IPS DF 19.7 (cell line): ENCODE data around the gene PCDH9.
"Not testable (repeated sequence)": the region's sequence is repeated elsewhere in the genome, so short reads cannot be mapped to it uniquely, and the experiment has no call there.

Experiments used
- DNase-seq: peaks from one replicate; pipeline ENCODE4 v3.0.0-alpha.2; 2013; ENCODE audit warnings: low read depth, low spot score

The PCDH9 gene

DNA sequence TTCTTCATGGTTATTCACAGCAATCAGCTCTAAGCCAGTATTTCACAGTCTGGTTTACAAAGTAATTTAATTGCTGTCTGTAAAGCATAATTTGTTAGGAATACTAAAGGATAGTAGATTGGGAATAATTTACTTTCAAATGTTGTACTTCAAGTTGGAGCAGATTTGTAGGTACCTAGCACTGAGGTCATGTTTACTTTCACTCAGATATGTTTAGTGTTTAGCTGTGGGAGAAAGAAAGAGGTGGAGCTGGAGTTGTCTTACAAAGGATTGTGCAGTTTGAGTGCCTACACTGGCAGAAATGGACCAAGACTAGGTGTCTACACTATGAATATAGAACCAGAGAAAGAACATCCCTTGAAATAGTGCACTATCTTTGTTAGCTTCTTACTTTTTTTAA lies 464.6 kb downstream of the PCDH9 start:
- no peak for DNase-seq

DNA sequence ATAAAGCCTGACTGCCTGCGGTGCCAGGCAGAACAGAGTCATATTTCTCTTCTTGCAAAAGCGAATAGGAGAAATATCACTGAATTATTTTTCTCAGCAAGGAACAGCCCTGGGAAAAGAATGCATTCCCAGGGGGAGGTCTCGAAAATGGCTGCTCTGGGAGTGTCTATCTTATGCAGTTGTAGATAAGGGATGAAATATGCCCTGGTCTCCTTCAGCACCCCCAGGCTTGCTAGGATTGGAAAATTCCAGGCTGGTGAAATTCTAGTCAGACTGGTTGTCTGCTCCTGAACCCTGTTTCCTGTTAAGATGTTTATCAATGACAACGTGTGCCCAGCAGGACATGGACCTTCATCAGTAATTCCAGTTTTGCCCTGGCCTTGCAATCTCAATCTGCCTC lies 469.5 kb downstream of the PCDH9 start:
- not testable (repeated sequence) for DNase-seq

DNA sequence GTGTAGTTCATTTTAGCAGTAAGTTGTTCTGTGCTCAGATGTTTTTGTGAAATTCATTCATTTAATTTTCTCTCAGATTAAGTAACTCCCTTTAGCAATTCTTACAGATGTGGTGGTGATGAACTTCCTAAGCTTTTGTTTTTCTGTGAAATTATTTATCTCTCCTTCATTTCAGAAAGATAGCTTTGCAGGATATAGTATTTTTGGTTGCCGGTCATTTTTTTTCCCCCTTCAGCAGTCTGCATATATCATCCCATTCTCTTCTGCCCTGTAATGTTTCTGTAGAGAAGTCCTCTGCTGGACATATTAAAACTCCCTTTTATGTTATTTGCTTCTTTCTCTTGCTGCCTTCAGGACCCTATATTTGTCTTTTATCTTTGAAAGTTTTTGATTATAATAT lies 470.2 kb downstream of the PCDH9 start:
- DNase-seq: no peak

DNA sequence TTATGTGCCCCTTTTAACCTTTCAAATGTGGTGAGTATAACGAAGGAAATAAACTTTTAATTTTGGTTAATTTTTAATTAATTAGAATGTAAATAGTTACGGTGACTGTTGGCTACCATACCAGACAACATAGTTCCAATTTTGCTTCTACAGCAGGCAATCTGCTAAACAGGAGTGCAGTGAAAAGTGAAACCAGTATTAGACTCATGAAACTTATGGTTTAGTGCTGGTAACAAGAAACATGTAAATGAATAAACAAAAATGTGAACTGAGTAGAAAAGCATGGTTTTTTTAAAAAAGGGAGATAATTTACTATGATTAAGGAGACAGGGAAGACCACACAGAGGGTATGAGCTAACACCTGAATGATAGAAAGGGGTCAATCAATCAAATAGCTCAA lies 478.4 kb downstream of the PCDH9 start:
- no peak for DNase-seq

DNA sequence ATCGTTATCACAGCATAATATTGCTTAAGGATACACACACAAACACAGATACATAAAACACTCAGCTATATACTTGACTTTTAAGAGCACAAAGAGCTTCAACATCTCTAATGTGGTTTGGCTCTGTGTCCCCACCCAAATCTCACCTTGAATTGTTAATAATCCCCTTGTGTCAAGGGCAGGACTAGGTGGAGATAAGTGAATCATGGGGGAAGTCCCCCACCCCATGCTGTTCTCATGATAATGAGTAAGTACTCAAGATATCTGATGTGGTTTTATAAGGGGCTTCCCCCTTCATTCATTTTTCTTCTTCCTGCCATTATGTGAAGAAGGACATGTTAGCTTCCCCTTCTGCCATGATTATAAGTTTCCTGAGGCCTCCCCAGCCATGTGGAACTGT lies 481.4 kb downstream of the PCDH9 start:
- DNase-seq: no peak

DNA sequence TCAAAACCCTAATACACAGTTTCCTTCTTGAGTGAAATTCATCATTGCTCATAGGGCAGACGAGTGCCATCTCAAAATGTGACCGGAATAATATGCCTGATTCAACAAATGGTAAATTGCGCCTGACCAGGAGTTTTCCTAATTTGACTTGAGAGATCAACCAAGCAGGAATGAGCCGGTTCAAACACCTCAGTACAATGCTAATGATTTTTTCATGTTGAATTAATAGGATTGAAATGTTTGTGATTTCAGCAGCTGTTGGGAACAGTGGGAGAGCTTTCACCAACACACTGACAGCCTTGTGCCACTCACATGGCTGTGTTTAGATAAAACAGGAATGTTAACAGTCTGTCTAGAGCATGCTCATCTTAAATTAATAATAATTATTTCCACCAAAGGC lies 484.8 kb downstream of the PCDH9 start:
- no peak for DNase-seq

DNA sequence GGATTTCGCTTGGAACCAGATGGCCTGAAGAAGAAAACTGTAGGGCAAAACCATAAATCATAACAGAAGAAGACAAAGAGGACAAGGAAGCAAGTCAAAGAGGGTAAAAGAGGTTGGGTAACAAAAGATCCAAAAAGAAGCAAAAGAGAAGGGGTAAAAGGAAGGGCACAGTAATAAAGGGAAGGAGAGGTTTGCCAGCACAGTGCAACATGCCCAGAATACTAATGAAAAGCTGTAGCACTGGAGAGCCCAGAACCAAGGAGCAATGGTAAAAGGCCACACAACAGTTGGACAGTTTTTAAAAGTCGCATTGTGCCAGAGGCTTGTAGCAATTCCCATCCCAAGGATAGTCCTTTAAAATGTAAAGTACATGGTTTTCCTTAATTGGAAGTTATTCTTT lies 506.6 kb downstream of the PCDH9 start:
- no peak for DNase-seq

DNA sequence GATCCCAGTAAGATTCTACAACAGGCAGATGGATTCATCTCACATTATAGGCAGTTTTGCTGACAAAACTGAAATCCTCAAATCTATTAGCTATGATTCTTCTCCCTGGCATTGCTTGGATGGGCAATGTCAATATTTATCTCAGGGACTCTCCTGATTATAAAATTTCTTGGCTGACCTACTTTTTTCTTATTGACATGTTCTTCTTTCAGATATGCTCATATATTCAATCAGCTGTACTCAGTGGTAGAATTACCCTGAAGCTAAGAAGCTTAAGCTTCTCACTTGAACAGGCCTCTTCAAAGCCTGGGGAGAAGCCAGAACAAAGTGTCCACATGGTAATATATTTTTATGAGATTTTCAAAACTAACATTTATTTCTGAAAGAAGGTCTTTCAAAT lies 513.6 kb downstream of the PCDH9 start:
- DNase-seq: no peak

DNA sequence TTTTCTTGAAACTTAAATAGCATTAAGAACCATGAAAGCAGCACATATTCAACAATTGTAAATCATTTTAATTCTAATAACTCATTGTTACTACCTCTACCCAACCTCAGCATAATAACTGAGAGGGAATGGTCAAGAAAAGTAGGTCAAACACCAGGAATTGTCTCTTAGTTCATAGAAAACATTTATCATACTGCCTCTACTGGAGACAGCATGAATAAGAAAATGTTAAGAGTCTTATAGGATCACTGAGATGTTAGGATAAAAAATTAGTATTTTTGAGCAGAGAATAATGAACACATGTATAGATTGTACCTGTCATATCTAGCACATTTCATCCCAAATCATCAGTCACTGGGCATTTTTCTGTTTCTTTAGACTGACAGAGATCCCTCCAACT lies 515.3 kb downstream of the PCDH9 start:
- DNase-seq: no peak

DNA sequence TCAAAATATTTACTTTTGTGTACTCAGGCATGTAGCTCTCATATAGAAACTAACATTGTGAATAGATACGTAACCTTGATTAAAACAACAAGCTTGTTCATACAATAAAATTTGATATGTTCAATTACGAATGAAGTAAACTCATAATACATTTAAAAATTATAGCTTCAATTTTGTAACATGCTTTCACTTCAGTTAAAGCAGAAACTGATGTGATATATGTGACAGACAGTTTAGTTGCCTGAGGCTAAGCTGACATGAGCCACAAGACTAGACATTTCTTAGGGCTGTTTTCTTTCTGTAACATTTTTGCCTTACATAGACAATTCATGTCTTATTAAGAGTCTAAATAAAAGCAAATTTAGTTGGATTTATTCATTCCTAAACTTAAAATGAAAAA lies 526.0 kb downstream of the PCDH9 start:
- DNase-seq: no peak

DNA sequence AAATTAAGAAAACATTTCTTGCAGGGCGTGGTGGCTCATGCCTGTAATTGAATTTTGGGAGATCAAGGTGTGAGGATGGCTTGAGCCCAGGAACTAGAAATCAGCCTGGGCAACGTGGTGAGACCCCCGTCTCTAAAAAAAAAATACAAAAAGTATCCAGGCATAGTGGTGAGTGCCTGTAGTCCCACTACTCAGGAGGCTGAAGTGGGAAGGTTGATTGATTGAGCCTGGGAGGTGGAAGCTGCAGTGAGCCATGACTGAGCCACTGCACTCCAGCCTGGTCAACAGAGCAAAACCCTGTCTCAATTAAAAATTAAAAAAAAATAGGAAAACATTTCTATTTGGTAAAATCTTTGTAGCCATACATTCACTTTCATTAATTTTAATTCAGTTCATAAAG lies 526.5 kb downstream of the PCDH9 start:
- DNase-seq: no peak

DNA sequence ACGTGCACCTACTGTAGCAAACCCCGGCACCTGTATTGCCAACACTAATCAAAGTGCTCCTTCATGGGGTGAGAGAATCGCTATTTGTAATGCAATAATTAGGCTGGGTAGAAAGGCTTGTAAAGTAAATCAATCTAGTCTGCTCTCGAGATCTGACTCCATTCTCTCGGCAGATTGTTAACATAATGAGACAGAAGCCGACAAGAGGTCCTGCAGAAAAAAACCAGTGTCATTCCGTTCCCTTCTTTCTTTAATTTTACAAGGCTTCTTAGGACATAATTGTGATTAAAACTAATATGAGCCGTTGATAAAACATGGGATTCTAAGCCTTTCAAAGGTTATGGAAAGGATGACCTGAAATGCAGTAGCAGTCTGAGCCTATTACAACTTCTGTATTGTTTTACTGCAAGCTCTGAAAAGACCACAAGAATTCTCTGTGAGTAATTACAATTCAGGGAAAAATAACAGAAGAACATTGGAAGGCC lies 530.0 kb downstream of the PCDH9 start:
- DNase-seq: no peak

DNA sequence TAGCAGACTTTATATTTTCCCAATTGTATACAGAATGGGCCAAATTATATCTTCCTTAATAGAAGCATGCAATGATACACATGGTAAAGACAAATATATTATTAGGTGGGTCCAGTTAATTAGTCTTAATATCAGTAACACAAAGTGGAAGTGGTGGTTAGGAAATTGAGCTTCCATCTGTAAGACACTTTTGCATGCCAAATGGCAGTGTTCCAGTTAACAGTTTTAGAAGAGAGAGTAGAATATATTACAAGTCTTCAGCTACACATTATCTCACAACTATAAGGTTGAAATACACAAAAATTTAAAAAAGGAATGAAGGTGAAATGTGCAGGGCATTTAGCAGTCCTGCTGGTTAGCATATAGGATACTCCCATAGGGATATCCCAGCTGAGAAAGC lies 536.5 kb downstream of the PCDH9 start:
- no peak for DNase-seq

DNA sequence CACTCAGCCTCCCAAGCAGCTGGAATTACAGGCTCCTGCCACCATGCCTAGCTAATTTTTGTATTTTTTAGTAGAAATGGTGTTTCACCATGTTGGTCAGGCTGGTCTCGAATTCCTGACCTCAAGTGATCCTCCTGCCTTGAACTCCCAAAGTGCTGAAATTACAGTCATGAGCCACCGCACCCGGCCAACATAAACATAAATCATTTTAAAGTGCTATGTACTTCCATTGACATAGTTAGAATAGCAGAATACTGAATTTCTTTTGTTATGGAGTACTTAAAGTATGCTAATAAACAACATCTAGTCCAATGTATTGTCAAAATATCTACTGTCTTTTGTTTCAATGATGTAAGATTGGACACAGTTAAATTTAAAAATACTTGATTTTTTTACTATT lies 539.0 kb downstream of the PCDH9 start:
- DNase-seq: no peak

DNA sequence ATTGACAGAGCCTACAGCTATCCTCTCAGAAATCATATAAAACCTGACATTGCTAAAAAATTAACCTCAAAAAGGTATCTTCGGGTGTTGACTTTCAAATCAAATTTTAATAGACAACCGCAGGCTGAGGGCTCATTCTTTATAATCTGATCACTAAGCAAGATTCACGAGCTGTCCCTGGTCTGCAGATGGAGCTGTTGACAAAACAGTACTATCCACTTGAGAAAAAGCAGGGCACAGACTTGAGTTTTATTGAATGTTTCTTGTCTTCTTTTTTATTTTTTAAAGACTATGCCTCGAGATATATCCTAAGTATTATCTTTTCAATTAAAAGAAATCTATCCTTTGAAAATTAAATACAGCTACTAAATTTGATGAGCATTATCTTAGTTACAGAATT lies 540.5 kb downstream of the PCDH9 start:
- DNase-seq: no peak

DNA sequence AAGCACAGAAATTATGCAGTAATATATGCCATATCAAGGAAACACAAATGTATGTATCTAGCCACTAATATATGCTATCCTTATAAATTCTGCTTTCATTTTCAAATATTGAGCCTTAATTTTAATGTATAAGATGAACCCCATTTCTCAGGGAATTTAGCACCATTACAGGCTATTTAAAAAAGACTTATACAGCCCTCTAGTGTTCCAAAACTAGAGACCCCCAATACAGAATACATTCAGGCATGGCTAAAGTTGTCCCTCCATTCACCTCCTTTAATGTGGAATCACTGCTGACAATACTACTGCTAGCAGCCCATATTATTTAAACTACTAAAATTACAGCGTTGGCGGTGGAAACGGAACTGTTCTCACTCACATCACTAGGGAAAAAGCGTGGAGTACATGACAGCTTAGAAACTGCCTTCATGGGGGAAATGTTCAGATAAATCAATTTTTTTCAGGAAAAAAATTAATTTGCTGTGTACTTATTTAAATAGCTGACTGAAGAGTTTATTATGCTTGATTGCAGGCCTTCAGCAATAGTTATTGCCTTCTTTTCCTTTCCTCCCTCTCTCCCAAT lies 541.0 kb downstream of the PCDH9 start:
- DNase-seq: no peak

DNA sequence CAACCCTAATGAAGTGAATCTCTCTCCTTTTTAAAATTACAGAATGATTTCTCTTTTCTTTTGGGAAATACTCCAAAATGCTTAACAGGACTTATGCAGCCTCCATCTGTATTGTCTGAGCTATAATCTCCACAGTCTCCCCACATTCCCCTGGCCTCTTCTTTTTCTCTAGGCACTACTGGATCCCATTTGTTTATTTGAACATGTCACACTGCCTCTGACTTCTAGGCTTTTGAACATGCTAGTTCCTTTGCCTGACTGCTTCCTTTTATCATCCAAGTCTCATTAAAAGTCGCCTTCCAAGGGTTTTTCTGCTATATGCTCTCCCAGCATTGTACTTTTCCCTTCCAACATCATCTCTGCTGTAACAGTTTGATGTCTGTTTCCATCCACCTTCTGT lies 548.7 kb downstream of the PCDH9 start:
- no peak for DNase-seq

DNA sequence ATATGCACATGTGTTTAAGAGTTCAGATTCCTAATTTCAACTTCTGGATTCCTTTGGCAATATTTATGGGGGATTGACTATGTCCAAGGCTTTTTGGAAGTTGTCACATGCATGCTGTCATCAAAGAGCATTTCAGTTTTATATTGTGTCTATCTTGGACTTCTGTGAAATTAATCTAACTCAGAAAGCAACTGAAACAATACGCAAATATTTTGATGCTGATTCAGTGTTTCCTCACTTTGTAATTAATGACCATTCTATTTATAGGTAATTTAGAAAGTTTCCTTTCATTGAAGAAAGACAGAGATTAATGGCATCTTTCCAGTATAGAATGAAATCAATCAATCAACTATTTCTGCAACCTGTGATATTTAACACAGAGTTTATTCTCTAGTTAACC lies 550.1 kb downstream of the PCDH9 start:
- no peak for DNase-seq

DNA sequence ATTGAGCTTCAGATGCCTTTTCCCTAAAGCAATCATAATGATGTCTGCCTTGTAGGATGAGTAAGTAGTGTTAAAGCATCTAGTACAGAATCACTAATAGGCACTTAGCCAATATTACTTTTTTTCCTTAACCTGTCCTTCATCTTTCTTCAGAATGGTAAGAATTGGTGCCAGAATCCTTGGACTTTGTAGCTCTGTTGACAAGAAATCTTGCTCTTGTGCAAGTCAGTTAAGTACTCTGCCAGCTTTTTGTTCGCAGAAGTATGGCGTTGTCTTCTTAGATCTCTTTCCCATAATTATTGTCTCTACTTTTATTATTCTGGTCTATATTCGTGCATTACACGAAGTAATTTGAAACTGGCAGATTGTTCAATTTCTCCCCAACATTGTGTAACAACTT lies 554.5 kb downstream of the PCDH9 start:
- DNase-seq: no peak

DNA sequence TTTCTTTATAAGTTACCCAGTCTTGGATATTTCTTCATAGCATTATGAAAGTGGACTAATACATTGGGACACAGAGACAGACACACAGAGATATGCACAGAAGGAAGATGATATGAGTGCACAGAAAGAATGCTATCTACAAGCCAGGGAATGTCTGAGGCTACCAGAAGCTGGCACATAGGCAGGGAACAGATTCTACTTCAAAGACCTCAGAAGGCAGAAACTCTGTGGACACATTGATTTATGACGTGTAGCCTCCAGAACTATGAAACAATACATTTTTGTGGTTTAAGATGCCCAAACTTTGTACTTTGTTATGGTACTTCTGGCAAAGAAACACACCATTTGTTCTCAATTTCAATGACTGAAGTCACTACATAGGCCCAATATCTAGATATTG lies 556.7 kb downstream of the PCDH9 start:
- DNase-seq: no peak

DNA sequence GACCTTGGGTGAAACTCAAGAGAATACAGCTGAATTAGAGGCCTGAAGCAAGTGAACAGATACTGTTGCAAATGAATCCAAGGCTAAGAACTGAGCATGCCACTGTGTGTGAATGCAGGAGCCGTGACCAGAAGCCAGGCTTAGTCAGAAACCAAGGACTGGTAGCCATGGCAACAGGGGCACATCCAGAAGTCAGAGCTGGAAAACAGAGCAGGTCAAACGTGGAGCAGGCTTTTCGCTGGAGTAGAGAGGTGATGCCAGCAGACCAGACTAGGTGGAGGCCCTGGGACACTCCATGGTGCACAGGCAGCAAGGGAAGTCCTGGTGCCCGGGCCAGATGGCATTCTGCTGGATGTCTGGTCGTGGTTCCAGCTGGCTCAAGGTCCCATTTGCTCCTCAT lies 564.1 kb downstream of the PCDH9 start:
- no peak for DNase-seq

DNA sequence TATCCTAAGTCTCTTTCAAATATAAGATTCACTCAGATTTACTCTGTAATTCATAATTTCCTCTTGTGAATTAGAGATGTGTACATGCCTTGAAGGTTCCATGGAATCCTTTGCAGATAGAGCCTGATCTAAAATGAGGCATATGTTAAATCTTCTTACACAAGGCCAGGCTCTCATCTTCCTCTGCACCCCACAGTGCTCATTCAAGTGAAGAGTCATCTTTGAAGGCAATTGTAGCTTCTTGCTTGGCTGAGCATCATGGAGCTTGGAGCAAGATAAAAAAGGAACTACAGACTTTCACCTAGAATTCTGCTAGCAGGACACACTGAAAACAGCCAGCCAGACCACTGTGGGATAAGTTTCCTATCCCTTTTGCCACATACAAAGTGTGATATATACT lies 566.4 kb downstream of the PCDH9 start:
- no peak for DNase-seq

DNA sequence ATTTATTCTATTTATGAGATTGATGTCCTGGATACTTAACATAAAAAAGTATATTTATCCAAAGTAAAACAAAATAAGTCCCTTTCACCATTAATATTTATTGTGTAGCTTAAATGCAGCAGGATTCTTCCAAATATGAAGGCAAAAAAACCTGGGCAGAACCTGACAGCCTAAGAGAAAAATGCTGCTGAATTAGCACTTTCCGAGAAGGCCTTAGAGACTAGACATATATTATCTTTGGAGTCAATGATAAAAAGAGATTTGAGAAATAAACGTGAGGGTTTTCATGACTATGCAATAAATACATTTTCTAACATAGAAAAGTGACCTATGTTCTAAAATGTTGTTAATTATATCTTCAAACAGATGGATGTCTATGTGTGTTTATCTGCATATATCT lies 566.9 kb downstream of the PCDH9 start:
- no peak for DNase-seq

DNA sequence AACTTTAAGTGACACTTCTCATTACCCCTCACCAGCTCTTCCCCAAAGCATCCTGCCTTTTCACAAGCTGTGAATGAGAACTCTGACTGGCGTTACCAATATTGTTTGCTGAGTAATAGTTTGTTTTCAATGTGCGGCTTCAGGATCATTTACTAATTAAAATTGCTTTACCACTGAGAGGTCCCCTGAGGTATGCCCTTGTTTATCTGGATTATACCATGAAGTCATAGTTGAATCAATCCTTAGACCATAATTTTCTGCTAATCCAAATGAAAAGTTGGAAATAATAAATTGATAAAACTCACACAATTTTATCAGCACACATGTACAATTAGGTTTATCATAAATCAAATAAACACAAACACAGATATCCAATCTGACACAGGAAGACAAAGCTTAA lies 568.8 kb downstream of the PCDH9 start:
- no peak for DNase-seq

DNA sequence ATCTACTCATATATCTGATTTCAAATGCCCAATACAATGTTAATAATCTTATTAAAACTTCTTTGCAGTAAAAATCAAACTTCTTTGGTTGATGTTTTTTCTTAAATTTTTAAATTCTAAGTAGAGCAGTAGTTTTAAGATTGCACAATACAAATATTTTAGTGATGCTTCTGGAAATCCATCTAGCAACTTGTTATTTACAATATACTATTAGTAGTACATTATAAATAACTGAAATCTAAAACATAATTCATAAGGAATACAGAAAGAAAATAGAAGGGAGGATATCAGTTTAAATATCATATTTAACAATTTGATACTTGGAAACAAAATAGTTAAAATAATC lies 569.7 kb downstream of the PCDH9 start:
- no peak for DNase-seq
